HG03095 (cell line): ENCODE measurements around the gene TSNAXIP1.
"Not testable (repeated sequence)": the region's sequence is repeated elsewhere in the genome, so short reads cannot be mapped to it uniquely, and the experiment has no call there.

Source experiments
- ATAC-seq: cut with Tn5 transposase; IDR thresholded peaks from one replicate; pipeline ENCODE4 v1.9.1; 2021; ENCODE audit warnings: moderate library complexity; ENCODE audit not compliant: unreplicated experiment

TSNAXIP1 gene

DNA sequence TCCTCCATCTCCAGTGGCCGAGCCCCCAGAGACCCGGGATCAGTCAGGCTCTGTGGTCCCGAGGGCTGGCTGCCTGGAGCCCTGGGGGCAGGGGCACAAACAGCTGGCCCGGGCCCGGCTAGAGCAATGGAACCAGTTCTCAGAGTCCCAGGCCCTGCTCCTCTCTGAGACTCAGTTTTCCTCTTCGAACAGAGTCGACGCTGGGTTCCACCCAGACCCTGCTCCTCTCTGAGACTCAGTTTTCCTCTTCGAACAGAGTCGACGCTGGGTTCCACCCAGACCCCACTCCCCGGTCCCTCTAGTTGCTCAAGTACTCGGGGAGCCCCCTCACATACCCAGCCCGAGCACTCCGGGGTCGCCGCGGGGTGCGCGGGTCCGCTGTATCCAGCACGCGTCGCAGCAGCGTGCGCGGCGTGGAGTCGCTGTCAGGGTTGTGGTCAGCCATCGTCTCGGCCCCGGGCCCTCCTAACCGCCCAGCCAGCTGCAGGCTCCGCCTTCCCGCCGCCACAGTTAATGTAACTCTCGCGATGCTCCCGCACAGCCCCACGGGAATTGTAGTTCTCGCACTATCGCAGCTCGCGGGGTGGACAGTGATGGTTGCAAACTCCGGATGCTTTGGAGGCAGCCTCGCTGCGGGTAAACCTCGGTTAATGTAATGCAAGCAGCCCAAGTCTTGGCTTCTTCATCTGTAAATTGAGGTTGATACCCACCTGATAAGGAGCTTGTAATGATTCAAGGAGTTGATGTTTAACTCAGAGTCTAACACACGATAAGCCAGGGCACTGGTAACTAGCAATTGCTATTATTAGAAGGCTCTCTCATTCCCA, 26.9 kb downstream of the TSNAXIP1 start:
- peak; percentile 98 for ATAC-seq

DNA sequence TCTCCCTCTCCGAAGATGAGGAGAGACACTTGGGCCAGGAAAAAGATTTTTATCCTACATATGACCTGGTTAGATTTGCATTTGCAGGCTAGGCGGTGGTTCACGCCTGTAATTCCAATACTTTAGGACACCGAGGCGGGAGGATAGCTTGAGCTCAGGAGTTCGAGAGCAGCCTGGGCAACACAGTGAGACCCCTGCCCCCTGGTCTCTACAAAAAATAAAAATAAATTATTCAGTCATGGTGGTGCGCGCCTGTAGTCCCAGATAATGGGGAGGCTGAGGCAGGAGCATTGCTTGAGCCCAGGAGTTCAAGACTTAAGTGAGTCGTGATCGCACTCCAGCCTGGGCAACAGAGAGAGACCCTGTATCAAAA, 27.5 kb downstream of the TSNAXIP1 start:
- ATAC-seq, result no peak

DNA sequence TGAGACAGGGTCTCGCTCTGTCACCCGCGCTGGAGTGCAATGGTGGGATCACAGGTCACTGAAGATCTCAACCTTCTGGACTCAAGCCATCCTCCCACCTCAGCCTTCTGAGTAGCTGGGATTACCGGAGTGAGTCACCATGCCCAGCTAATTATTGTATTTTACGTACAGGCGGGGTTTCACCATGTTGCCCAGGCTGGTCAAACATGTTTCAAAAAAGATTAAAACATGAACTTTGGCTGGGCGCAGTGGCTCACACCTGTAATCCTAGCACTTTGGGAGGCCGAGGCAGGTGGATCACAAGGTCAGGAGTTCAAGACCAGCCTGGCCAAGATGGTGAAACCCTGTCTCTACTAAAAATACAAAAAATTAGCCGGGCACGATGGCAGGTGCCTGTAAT, 30.5 kb downstream of the TSNAXIP1 start:
- not testable (repeated sequence) for ATAC-seq

DNA sequence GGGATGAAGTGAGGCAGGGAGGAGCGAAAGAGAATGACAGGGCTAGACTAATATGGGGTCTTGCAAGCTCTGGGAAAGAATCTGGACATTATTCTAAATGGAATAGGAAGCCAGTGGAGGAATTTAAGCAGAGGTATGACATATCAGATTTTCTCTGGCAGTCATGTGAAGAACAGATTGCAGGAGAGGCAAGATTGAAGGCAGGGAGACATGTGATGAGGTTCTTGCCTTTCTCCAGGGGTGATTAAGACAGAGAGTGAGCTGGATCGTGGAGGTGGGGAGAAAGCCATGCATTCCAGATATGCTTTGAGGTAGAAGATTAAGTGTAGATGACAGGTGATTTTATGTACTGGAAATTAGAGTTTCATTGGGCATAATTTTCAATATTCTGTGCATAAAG, 31.1 kb downstream of the TSNAXIP1 start:
- ATAC-seq, result no peak

DNA sequence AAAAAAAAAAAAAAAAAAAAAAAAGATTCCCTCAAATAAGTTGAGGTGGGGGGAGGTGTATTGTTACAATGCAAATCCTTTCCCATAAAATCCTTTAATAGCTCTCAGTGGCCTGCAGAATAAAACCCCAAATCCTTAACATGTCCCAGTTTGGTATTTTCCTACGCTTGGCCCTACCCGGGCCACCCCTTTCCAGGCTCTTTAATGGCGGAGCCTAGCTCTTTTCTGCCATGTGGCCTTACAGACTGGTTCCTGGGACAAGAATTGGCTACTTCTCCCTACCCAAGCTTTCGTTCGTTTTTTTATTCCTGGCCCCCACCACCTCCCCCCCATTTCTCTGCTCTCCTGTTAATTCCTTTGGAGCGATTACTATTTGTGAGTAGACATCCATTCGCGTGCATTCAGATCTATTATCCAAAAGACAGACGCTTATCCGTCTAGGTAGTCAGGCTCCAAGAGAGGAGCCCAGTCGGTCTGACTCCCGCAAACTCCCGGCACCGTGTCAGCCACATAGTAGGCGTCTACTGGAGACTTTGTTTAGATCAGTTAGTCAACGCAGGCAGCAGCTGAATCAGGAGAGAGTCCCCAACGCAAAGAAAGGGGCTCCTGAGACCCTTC, 34.6 kb downstream of the TSNAXIP1 start:
- no peak for ATAC-seq

DNA sequence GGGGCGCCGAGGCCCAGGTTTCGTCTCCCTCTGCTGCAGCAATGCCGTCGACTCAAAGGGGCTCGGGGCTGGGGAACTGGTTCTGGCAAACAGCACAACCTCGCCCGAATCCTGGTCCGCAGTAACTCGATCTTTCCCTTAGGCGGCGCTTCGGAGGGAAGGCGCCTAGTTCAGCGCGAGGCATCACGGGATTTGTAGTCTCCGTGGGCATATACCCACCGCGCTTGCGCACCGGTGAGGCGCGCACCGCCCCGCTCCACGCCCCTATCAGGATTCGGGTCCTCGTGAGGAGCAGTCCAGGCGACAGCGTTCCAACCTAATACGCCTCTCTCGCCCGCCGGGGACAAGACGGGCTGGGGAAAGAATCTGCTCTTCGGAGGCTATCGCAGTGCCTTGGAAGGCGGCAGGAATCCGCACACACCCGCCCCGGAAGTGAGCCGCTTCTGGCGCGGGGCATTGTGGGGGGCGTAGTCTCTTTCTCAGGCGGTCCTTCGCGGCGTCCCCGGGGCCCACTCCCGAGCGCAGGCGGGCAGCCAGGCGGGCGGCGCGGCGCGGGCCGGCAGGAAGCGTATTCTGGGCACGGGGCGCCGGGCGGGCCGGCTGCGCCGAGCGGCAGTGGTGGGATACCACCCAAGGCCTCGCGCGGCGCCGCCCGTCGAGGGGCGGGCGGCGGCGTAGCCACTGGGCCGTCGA, 35.3 kb downstream of the TSNAXIP1 start, which contains the start of gene THAP11:
TSS of gene THAP11 (plus strand) at position 505 of the 693 bp plus-strand sequence. CDS start 235 bp downstream, outside the sequence.
- peak; percentile 40 for ATAC-seq

DNA sequence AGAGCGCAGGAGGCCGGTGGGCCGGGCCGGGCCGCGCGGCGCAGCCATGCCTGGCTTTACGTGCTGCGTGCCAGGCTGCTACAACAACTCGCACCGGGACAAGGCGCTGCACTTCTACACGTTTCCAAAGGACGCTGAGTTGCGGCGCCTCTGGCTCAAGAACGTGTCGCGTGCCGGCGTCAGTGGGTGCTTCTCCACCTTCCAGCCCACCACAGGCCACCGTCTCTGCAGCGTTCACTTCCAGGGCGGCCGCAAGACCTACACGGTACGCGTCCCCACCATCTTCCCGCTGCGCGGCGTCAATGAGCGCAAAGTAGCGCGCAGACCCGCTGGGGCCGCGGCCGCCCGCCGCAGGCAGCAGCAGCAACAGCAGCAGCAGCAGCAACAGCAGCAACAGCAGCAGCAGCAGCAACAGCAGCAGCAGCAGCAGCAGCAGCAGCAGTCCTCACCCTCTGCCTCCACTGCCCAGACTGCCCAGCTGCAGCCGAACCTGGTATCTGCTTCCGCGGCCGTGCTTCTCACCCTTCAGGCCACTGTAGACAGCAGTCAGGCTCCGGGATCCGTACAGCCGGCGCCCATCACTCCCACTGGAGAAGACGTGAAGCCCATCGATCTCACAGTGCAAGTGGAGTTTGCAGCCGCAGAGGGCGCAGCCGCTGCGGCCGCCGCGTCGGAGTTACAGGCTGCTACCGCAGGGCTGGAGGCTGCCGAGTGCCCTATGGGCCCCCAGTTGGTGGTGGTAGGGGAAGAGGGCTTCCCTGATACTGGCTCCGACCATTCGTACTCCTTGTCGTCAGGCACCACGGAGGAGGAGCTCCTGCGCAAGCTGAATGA, 36.0 kb downstream of the TSNAXIP1 start:
- no peak for ATAC-seq

DNA sequence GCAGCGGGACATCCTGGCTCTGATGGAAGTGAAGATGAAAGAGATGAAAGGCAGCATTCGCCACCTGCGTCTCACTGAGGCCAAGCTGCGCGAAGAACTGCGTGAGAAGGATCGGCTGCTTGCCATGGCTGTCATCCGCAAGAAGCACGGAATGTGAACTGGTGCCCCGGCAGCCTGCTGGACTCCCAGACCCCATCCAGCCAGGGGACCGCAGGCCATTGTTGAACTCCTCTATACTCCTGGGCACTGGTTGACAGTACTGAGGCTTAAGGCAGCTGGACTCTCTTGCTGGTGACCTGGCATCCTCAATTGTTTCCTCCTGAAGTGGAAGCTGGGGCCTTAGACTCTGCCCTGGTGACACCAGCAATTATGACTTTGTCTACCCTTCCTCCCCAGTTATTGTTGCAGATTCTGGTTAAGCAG, 36.7 kb downstream of the TSNAXIP1 start:
- ATAC-seq, result no peak

DNA sequence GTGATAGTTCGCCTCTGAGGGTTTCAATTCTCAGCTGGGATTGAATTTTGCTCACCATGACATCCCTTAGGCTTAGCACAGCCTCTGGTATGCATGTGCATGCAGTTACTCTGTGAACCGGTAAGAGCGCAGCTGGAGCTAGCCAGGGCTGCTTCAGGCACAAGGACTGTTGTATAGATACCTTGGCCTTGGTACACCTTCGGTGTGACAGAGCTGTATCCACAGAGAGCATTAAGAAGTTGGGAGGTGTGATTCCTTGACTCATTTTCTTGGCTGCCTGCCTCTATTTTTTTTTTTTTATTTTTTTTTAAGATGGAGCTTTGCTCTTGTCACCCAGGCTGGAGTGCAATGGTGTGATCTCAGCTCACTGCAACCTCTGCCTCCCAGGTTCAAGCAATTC, 37.8 kb downstream of the TSNAXIP1 start:
- ATAC-seq, result no peak

DNA sequence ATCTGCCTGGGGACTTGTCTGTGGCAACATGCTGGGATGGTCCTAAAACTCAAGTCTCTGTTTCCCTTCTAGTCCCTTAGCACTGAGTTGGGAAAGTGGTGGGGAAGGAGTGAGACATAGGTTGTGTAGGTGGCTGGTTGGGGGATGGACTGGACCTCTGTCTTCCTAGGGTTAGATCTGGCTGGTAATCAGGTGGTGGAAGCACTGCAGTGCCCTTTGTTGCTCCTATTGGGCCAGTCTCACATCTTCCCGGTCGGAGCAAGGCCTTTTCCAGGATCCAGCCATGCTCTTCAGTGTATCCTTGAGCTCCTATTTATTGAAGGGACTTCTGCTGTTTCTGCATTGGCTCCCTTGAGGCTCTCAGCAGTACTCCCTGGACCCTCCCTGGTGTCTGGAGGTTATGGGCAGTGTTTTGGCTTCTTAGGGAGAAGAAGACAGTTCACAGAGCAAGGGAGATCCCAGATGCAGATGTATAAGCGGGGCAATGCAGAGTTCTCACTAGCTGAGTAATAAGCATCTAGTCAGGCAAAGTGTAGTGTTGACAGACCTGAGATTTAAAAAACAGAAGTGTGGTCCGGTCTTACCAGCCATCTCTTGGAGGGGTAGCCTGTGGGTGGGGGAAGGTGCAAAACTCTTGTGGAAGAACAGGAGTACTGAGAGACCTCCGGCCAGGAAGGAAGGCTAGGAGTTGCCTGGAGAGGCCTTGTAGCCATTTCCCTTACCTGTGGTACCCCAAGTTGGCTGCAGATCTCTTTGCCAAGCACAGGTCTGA, 38.8 kb downstream of the TSNAXIP1 start:
- ATAC-seq, result no peak

DNA sequence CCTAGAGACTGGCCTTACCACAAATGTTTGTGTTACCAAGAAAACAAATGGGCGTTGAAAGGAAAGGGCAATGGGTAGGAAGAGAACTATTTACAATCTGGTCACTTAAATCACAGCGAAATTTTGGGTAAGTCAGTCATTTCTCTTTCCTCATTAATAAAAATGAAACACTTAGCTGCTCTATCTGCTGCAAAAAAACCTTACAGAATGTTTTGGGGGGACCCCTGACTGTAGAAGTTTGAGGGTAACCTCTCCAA, 39.3 kb downstream of the TSNAXIP1 start:
- ATAC-seq, result no peak

DNA sequence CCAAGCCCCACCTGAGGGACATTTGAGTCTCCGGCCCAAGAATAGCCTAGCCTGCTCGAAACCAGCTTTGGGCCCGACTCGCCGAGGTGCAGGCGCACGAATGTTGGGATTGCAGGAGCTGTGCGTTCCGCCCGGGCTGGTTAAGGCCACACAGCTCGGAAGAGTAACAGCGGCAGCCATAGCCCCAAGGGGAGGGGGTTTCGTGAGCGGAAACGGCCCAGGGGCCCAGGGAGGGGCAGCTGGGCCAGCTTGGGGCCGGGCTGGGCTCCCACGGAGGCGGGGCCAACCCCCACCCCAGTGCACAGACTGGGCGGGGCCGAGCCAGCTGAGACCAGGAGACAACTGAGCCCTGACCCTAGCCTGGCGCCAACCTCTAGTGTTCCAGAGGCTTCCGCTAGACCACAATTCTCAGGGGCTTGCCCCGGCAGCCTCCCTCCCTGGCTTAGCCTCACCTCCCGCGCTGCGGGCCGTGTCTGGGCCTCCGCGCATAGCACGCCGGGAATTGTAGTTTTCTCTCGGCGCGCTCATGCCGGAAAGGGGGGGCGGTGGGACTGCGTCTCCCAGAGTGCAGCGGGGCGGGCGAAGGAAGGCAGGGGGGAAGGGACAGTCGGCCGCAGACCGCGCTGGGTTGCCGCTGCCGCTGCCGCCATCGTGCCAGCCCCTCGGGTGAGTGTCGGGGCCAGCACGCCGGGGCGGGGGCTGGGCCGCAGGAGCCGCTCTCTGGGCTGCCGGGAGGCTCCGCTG, 39.8 kb downstream of the TSNAXIP1 start, which contains the start of gene NUTF2:
TSS of gene NUTF2 (plus strand) at position 614 of the 744 bp plus-strand sequence. CDS start 18,198 bp downstream, outside the sequence.
- ATAC-seq, result peak; percentile 52

DNA sequence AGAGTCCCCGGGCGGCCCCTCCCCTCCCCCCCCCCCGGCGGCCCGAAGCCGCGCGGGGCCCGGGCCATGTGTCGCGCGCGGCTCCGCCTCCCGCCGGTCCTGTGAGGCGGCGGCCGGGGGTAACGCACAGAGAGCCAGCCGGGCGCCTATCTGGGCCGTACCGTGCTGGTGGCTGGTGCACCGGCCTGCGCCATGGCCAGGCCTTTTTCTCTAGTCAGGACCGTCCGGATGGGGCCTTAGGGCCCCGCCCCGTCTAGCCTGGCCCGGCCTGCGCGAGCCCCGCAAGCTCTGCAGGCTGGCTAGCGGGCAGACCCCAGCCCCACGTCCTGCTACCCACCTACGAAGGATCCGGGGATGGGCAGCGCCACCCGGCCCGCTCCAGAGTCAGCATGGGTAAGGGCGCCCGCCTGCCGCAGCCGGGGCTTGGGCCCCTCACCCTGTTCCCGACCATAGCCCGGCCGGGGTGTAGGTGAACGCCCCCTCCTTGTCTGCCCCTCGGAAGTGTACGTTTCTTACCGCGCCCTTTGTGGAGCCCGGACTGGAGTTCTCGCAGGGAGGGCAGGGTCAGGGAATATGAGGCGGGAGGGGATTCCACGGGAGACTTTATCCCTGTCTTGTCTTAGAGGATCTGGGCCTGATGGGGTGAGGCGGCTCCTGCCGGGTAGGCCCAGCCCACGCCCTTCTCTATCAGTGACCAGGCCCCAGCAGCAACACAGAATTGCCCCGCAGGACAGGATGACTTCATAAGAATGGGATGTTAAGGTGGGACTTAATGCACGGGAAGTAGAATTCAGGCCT, 40.6 kb downstream of the TSNAXIP1 start, which contains the start of gene CENPT:
TSS of gene CENPT (minus strand) at position 630 of the 798 bp plus-strand sequence. CDS start 13,834 bp downstream, outside the sequence.
- peak; percentile 25 for ATAC-seq

DNA sequence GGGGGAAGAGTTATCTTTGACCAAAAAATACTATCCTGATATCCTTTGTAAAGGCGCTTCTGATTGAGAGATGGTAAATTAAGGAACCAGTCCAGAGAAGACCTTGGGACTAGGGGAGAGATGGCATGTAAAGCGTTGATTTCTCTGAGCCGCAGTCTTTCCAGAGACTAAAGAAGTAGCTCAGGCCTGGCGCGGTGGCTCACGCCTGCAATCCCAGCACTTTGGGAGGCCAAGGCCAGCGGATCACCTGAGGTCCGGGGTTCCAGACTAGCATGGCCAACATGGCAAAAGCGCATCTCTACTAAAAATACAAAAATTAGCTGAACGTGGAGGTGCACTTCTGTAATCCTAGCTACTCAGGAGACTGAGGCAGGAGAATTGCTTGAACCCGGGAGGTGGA, 41.4 kb downstream of the TSNAXIP1 start:
- ATAC-seq, result no peak

DNA sequence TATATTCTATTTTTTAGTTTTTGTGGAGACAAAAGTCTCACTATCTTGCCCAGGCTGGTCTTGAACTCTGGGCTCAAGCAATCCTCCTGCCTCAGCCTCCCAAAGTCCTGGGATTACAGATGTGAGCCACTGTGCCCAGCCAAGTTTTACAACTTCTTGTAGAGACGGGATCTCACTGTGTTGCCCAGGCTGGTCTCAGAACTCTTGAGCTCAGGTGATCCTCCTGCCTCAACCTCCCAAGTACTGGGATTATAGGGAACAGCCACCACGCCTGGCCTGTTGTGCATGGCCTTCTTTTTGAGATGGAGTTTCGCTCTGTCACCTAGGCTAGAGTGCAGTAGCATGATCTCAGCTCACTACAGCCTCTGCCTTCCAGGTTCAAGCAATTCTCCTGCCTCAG, 47.0 kb downstream of the TSNAXIP1 start:
- no peak for ATAC-seq

DNA sequence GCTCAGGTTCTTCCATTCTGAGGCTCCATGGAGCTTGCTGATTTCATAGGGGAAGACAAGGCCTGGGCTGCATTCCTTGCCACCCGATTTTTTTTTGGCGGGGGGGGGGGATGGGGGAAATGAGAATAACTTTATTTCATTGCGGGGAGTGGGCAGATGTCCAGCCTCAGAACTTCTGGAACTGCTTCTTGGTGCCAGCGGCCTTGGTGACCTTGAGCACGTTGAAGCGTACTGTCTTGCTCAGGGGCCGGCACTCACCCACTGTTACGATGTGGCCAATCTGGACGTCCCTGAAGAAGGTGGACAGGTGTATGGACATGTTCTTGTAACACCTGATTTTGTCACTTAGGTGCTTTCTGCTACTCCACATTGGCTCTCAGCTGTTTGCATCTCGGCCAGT, 49.1 kb downstream of the TSNAXIP1 start:
- no peak for ATAC-seq

DNA sequence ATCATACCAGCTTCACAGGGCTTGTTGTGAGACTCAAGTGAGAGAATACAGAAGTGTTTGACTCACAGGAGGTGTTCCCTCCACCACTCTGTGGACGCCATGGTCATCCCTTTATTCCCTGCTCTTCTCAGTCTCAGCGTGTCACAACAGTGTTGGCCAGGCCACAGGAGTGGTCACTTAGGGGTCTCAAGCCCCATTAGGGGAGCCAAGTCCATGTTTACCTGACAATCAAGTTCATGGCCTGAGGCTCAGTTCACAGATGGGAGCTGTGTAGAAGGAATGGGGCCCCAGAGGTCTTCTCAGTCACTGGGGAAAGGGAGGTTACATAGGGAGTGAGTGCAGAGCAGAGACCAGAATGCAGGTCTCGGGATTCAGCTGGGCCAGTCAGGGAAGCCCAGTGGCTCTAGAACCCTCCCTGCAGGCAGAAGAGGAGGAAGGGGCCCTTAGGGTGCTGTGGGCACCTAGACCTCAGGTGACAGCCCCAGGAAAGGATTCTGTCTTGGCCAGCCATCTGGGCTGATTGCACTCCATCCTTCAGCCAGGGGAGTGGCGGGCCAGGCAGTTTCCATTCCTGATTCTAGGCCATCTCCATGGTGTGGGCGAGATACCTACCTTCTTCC, 50.3 kb downstream of the TSNAXIP1 start:
- no peak for ATAC-seq

DNA sequence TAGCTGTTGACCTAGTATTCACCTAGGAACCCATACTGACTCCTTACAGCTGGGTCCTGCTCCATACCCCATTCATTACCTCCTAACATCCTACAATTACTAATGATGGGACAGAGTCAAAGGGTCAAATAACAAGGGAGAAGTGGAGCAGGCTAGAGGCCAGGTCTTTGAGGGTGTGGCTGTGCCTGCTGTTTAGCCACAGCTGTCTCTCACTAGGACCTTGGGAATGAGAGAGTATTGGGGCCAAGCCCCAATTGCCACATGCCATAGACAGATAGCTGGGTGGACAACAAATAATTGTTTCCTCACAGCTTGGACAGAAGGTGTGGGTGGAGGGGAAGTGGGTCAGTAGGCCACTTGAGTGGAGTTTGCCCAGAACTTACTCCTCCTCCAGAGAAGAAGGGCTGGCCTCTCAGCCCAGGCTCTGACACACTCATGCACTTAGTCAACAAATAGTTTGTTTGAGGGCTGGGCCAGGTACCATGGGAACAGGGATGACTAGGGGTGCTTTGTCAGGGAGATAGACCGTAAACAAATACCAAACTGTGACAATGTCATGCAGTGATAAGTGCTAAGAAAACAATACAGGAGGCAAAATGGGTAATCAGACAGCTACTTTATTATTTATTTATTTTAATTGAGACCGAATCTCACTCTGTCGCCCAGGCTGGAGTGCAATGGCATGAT, 51.0 kb downstream of the TSNAXIP1 start:
- no peak for ATAC-seq
